AG04449 (cell line): ENCODE measurements around the gene CREB3.

Source experiments
- CTCF ChIA-PET: fragments of 350-600 bp; formaldehyde crosslinking; extraction: SDS; loops from one replicate; lab custom pipeline; 2021; ENCODE audit warnings: antibody characterized with exemption; lab: Yijun Ruan, JAX
- POLR2A ChIA-PET: fragments of 400-600, 350-600 bp; formaldehyde crosslinking; extraction: SDS; loops from one replicate; lab custom pipeline; 2020; ENCODE audit warnings: antibody characterized with exemption, inconsistent platforms; lab: Yijun Ruan, JAX
- DNase-seq: peaks from one replicate; pipeline ENCODE4 v3.0.0-alpha.2; 2010; ENCODE audit warnings: low read depth, low spot score
- H3K4me3 ChIP-seq: 2 replicates; pipeline ENCODE4 v1.5.1; 2011; ENCODE audit warnings: low read depth, mild to moderate bottlenecking, control low read depth, low read length
- CTCF ChIP-seq: IDR thresholded peaks from one replicate; pipeline ENCODE4 v1.5.1; 2011; ENCODE audit warnings: mild to moderate bottlenecking, moderate library complexity, low read length, control low read depth, inconsistent platforms; ENCODE audit not compliant: insufficient read depth; ENCODE audit errors: missing control alignments

The CREB3 gene

DNA sequence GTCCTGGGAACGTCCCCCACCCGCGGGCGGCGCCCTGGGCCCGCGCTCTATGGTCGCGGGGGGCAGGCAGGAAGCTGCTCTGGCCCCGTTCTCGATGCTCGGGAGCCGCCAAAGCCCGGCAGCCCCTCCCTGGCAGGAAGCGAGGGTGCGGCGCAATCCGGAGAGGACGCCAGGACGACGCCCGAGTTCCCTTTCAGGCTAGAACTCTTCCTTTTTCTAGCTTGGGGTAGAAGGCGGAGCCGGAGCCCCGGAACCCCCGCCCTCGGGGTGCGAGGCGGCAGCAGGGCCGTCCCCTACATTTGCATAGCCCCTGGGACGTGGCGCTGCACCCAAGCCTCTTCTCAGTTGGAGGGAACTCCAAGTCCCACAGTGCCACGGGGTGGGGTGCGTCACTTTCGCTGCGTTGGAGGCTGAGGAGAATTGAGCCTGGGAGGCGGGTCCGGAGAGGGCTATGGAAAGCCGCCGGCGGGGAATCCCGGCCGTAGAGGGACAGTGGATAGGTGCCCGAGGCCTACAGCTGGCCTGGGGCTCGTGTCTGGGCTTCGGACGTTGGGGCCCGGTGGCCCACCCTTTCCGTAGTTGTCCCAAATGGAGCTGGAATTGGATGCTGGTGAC, at the start of gene CREB3, which contains the start of gene TLN1:
CREB3 (plus strand) TSS at position 482 of the 615 bp plus-strand sequence; CDS start at position 589, 107 bp downstream.
TLN1 (minus strand) TSS at position 11 of the 615 bp plus-strand sequence. CDS start 6,501 bp downstream, outside the sequence.
- DNase-seq: peak; percentile 96
- POLR2A ChIA-PET: interaction anchor here (0.7 to 9.6 kb wide), 10 partner anchors 10 to 216 kb away, joined by 3 to 325 read pairs (median 4); partner anchors contain the start of genes ARHGEF39, CCDC107, GBA2 and RGP1

DNA sequence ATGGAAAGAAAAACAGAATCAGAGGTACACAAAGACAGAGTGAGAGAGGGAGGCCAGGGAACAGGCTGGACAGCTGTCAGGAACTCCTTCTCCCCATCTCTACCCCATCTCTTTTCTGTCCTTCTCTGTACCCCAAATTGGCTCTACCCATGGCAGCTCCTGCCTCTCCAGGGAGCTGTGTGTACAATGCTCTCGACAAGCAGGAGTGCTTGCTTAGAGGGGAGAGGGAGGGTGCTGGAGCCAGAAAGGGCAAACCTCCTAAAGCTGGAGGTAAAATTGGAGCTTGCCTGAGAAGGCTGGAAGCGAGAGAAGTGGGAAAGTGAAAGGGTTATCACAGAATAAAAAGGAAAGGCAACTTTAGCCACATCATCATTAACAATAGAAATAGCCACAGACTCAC, 49.1 kb upstream of the CREB3 start:
- TF ChIP-seq CTCF: no peak
- ChIA-PET CTCF (interaction anchor here (1.0 to 5.2 kb wide), 8 partner anchors 8 to 48 kb away, joined by 3 to 35 read pairs (median 4); partner anchors contain the start of genes ARHGEF39, CA9 and TLN1), POLR2A (interaction anchor here (0.6 to 15.8 kb wide), 8 partner anchors 9 to 235 kb away, joined by 3 to 325 read pairs (median 4); partner anchors contain the start of genes CA9, CCDC107, CREB3 and RMRP)
- no peak for DNase-seq
- 0 out of 2 replicates have a peak overlapping the region, but pooled peaks have one; percentile 2 for H3K4me3 ChIP-seq

More for the DNA sequence above, at the start of gene CREB3, which contains the start of gene TLN1:
- H3K4me3 ChIP-seq: peak within 1 kb of the TSS; percentile 87
- peak; percentile 44 for TF ChIP-seq CTCF
- CTCF ChIA-PET: interaction anchor here (0.6 to 31.2 kb wide), 9 partner anchors 11 to 218 kb away, joined by 3 to 816 read pairs (median 6); partner anchors contain the start of genes ARHGEF39 and TPM2

DNA sequence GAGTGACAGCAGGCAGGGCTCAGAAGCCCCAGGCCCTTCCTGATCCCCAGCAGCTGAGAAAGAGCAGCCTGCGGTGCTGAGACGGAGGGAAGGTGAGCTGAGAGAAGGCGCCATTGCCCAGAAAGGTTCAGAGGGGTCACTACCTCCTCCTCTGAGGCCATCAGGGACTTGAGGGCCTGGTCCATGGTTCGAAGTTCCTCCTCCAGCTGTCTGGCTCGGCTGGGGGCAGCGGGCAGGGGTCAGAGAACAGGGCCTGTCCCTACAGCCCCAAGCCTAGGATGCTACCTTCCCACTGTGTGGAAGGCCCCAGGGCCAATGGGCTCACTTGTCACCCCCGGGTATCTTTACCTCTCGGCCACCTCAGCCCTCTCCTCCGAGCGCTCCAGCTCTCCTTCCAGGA, 47.5 kb upstream of the CREB3 start:
- CTCF ChIA-PET: interaction anchor here (1.3 to 5.3 kb wide), 5 partner anchors 9 to 45 kb away, joined by 4 to 35 read pairs (median 5); partner anchors contain the start of gene ARHGEF39
- no peak for TF ChIP-seq CTCF
- DNase-seq: no peak
- peak overlapping the region; percentile 34 for H3K4me3 ChIP-seq
- POLR2A ChIA-PET: interaction anchor here (2.1 to 15.8 kb wide), 3 partner anchors 10 to 44 kb away, joined by 5 to 325 read pairs (median 28); partner anchors contain the start of genes CA9, CREB3 and TLN1

- DNase-seq: no peak
- CTCF ChIA-PET: interaction anchor here (1.3 to 5.3 kb wide), 3 partner anchors 12 to 26 kb away, joined by 4 to 35 read pairs (median 33); partner anchors contain the start of gene ARHGEF39
- peak overlapping the region; percentile 34 for H3K4me3 ChIP-seq
- POLR2A ChIA-PET: interaction anchor here (2.1 to 15.8 kb wide), 3 partner anchors 9 to 43 kb away, joined by 5 to 325 read pairs (median 28); partner anchors contain the start of genes CA9, CREB3 and TLN1
- TF ChIP-seq CTCF: no peak
Observed at GRCh38 chr9:35685506-35685905, 47.0 kb upstream of the CREB3 start.

- CTCF ChIA-PET: interaction anchor here (1.0 to 34.3 kb wide), 6 partner anchors 11 to 31 kb away, joined by 4 to 816 read pairs (median 30); partner anchors contain the start of genes ARHGEF39, CCDC107, CREB3 and RMRP
- no peak for DNase-seq
- no peak for TF ChIP-seq CTCF
- peak overlapping the region; percentile 97 for H3K4me3 ChIP-seq
- POLR2A ChIA-PET: interaction anchor here (0.7 to 15.8 kb wide), 11 partner anchors 8 to 87 kb away, joined by 3 to 325 read pairs (median 5); partner anchors contain the start of genes ARHGEF39, CA9, CCDC107 and CREB3
Observed at GRCh38 chr9:35686222-35687203, 46.0 kb upstream of the CREB3 start.
